Mesenteric fat pad (tissue), 1 donor: ENCODE results near the gene ELOVL6. TPM values are rescaled to one million over a fixed set of nuclear protein-coding genes. Genes with fewer than 3 reads are reported as not detected.
"Not testable (repeated sequence)": the region's sequence is repeated elsewhere in the genome, so short reads cannot be mapped to it uniquely, and the experiment has no call there.

ENCODE experiments used
- DNase-seq: peaks from one replicate; pipeline ENCODE4 v3.0.0-alpha.2; 2020; ENCODE audit warnings: low spot score
- total RNA-seq: library from RNA; stranded (reverse); fragmentation: NEBNext Ultra II Directional; extraction: Animal tissue kit (Norgen Biotek cat#: 25700); gene quantifications from one replicate; pipeline ENCODE4 v1.2.1, GENCODE V29; 2021
- donor health status: DM: yes; HTN: yes; CAD: no.

The ELOVL6 gene
- total RNA-seq, 1 donor from 2014 or later, result 6.9 TPM

DNA sequence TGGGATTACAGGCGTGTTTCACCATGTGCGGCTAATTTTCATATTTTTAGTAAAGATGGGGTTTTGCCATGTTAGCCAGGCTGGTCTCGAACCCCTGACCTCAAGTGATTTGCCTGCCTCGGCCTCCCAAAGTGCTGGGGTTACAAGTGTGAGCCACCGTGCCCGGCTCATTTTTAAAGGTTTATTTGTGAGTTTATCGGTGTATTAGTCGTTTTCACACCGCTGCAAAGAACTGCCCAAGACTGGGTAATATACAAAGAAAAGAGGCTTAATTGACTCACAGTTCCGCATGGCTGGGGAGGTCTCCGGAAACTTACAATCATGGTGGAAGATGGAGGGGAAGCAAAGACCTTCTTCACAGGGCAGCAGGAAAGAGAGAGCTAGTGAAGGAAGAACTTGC lies 159.3 kb downstream of the ELOVL6 start:
- DNase-seq, result not testable (repeated sequence)

GRCh38 chr4:110034026-110034393 lies 164.4 kb downstream of the ELOVL6 start:
- no peak for DNase-seq

DNA sequence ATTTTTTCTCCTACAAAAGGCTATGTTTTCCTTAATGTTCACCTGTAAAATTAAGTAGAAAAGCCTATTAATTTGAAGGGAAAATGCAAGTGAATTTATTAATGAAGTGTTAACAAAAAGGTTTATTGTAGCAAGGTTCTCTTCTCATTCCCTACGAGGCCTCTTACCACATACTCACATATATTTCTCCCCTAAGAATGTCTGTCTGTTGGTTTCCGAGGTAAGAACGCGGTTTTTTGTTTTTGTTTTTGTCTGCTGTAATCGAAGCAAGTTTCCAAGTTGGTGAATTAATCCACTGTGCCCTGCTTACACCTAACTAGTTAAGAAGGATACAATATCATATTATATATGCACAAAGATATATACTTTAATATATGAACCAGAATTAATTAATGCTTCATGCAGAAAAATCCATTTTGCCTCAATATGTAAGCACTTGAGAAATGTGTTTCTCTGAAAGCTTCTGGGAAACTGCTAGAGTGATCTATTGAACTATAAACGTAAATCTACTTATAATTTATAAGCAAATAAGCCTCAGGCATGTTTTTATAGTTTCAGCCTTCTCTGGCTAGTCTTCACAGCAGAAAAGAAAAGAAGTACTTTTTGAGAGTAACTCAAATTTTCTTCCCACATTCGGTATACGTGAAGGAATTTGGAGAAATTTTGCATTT lies 164.9 kb downstream of the ELOVL6 start:
- no peak for DNase-seq

GRCh38 chr4:110032603-110033002 lies 165.8 kb downstream of the ELOVL6 start:
- no peak for DNase-seq

DNA sequence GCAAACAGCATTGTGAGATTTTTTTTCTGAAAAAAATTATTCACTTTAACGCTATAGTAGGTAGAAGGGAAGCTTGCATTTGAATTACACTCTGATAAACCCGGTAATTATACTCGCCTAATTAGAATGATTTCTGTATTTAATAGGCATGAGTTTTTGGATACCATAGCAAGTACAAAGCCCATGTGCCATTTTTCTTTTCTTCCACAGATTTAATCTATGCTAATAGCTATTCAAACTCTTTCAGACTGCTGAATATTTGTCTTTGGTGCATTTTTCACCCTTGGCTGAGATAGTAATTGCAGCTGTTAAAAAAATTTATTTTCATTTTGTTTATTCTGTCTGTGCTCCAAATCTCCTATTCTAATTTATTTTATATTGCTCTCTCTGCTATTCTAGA lies 172.7 kb downstream of the ELOVL6 start:
- DNase-seq, result no peak

GRCh38 chr4:110025056-110025455 lies 173.4 kb downstream of the ELOVL6 start:
- no peak for DNase-seq

DNA sequence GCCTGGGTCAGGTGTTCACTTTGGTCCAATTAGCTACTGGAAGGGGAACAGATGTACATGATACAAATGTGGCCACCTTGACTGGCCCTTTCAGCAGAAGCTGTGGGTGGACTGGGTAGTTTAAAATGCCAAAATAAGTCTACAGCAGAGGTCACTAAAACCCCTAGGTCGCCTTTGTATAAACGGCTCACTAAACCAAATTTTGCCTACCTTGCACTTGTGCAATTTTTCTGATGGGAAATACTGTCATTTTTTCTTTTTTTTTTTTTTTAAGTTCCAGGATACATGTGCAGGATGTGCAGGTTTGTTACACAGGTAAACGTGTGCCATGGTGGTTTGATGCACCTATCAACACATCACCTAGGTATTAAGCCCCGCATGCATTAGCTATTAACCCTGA lies 176.0 kb downstream of the ELOVL6 start:
- no peak for DNase-seq

DNA sequence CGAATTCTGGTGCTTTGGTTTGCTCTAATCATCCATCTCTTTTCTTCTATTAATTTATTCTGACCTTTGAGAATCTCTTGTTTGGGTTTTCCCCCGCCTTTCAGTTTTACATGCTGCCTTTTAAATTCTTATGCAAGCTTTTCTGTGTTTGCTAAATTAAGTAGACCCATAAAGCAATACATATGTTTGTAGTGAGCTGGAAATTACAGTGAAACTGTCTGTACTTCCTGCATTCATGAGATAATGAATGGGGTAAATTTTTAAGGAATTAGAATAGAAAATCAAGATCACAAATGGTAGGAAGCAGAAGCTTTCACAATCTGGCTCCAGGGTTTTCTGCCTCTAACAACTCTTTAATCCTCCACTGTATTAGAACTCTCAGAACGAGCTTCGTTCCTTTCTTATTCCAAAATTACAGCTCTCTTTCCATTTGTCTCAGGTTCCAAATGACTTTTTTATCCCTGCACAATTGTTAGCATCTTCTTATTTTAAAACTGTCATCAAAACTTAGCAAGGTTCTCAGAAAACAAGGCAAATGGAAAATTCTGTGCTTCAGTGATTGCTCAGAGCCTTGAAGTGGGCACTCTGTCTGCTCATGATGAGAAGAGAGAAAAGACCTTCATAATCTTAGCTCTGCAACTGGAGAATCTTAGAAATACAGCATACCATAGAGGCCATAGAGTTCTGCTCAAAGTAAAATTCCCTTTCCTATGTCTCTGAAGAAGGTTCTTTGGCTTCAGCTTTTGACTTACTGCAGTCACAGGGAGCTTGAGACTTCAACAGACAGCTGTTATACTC lies 177.6 kb downstream of the ELOVL6 start:
- no peak for DNase-seq

DNA sequence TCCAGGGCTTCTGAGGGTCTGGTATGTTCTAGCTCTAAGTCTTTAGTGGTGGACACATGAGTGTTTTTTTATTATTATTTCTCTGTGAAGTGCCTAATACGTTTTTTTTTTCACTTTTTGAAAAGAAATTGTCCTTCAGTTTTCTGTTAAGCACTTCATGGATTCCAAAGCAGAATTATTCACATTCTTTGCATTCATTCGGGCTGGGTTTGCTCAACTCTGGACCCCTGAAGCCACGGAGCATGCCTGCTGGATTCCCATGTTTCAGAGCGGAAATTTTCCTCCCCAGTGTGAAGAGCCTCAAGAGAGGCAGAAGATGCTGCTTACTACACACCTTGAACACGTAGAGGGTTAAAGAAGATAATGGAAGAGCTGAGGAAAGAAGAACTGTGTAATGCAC lies 178.3 kb downstream of the ELOVL6 start:
- no peak for DNase-seq

DNA sequence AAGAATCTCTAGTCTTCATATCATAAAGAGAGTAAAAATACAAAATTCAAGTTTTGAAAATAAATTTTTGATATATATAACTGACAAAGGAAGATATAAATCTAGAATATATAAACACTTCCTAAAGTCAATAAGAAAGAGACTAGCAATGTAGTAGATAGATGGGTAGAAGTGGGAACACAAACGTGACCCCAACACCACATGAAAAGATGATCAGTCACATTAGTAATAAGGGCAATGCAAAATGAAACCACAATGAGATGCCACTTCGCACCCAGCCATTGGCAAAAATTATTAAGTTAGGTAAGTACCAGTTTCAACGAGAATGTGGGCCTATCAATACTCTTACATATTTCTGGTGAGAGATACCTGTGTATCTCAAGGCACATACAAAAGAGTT lies 179.3 kb downstream of the ELOVL6 start:
- no peak for DNase-seq

- no peak for DNase-seq
Observed at GRCh38 chr4:110014233-110014632, 184.2 kb downstream of the ELOVL6 start.

DNA sequence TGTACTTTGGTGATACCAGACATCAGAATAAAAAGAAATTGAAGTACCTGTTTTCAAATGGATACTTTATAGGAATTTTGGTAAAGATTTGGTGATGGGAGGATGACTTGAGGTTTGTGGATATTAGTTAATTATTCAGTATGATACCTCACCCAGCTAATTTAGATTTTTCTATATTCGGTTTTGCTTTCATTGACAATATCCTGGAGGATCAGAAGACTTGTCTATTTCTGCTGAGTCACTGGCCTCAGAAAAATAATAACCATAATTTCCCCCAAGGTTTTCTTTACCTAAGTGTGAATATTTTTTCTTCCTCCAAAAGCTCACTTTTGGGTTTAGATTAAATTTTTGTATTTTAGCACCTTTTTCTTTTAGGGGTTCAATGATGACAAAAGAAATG lies 185.5 kb downstream of the ELOVL6 start:
- DNase-seq, result no peak

DNA sequence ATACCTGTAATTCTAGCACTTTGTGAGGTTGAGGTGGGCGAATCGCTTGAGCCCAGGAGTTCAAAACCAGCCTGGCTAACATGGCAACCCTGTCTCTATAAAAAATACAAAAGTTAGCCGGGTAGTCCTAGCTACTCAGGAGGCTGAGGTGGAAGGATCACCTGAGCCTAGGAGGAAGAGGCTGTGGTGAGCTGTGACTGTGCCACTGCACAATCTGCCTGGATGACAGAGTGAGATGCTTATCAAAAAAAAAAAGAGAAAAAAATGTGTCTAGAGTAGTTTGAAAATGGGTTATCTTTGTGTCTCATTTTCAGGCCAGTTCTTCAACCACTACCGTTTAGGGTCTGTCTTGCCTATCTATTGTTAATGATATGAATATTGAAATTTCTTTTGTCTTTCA lies 187.6 kb downstream of the ELOVL6 start:
- no peak for DNase-seq

DNA sequence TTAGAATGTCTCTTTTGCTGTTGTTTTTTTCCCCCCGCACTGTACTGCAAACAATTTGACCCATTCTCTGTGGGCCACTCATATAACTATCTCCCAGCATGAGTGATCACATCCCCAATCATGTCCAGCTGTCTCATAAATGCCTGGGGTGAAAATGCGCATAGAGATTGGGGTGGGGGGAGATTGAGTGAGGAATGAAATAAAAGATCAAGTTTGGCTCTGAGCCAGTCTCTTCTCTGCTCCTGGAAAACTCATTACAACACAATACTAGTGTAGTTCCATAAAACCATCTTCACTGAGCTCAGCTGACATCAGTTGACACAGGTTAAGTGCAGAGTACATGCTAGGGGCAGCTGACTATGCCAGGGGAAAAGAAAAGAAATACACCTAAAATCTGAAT lies 188.9 kb downstream of the ELOVL6 start:
- DNase-seq, result no peak

DNA sequence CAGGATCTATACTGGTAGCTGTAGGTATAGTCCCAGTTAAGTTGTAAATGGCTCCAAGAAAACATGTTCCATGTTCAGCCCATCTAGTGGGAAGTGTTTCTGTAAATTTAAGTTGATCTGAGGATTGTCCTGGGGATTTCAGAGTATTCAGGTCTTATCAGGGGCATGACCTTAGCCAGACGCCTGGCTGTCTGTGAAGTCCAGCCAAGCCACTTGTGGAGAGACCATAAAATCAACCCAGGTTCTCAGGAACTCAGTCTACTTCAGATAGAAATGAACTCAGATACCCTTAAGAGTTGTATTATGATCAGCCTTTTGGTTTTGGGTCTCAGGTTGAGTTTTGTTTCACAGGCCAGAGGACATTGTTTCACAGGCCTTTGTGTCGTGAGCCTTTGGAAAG lies 189.9 kb downstream of the ELOVL6 start:
- no peak for DNase-seq

GRCh38 chr4:110007217-110007616 lies 191.2 kb downstream of the ELOVL6 start:
- no peak for DNase-seq

- no peak for DNase-seq
Observed at GRCh38 chr4:110005461-110006056, 192.9 kb downstream of the ELOVL6 start.

GRCh38 chr4:110004556-110004955 lies 193.9 kb downstream of the ELOVL6 start:
- DNase-seq, result no peak

- no peak for DNase-seq
Observed at GRCh38 chr4:110003401-110004187, 194.8 kb downstream of the ELOVL6 start.

DNA sequence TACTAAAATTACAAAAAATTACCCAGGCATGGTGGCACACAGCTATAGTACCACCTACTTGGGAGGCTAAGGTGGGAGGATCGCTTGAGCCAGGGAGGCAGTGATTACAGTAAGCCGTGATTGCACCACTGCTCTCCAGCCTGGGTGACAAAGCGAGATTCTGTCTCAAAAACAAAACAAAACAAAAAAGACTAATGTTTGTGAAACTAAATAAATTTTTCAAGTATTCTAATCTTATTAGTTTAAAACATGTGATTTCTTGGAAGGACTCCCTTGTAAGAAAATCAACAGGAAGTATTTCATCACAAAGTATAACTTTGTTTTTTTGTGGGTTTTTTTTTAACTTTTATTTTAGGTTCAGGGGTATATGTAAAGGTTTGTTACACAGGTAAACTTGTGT lies 196.1 kb downstream of the ELOVL6 start:
- no peak for DNase-seq

GRCh38 chr4:109999585-109999912 lies 198.9 kb downstream of the ELOVL6 start:
- no peak for DNase-seq
